ENCODE data around the gene SEMA4D. TPM values are rescaled to one million over a fixed set of nuclear protein-coding genes. Genes with fewer than 3 reads are reported as not detected.
A peak's percentile ranks its signal among the peaks of the same experiment; 100 is the strongest.

SEMA4D gene
- total RNA-seq, 1 donor from 2014 or later, result 49.9 TPM

GRCh38 chr9:89352451-89352850, 145.5 kb downstream of the SEMA4D start:
- Histone ChIP-seq H3K4me3 (no peak overlapping the region), H3K27ac (no peak overlapping the region), H3K36me3 (peaks cover 100% of the 10 kb centered on the region), H3K4me1 (peaks cover 19% of the 10 kb centered on the region), H3K9me3 (no peaks in the 10 kb centered on the region), H3K27me3 (ENCODE audit: low read depth) (no peaks in the 10 kb centered on the region)
- ATAC-seq (no peak), DNase-seq (no peak)
- TF ChIP-seq, protein P1, sequence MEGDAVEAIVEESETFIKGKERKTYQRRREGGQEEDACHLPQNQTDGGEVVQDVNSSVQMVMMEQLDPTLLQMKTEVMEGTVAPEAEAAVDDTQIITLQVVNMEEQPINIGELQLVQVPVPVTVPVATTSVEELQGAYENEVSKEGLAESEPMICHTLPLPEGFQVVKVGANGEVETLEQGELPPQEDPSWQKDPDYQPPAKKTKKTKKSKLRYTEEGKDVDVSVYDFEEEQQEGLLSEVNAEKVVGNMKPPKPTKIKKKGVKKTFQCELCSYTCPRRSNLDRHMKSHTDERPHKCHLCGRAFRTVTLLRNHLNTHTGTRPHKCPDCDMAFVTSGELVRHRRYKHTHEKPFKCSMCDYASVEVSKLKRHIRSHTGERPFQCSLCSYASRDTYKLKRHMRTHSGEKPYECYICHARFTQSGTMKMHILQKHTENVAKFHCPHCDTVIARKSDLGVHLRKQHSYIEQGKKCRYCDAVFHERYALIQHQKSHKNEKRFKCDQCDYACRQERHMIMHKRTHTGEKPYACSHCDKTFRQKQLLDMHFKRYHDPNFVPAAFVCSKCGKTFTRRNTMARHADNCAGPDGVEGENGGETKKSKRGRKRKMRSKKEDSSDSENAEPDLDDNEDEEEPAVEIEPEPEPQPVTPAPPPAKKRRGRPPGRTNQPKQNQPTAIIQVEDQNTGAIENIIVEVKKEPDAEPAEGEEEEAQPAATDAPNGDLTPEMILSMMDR (IDR thresholded peaks at IDR 0.05), result no peak
- intact Hi-C loops (cut with DNase I), result no loop called here

GRCh38 chr9:89351584-89352300, 146.2 kb downstream of the SEMA4D start:
- Histone ChIP-seq H3K9me3 (no peaks in the 10 kb centered on the region), H3K4me3 (no peak overlapping the region), H3K36me3 (peaks cover 100% of the 10 kb centered on the region), H3K27me3 (ENCODE audit: low read depth) (no peaks in the 10 kb centered on the region), H3K27ac (no peak overlapping the region), H3K4me1 (peaks cover 19% of the 10 kb centered on the region)
- ATAC-seq (peak in 1 of 2 donors; percentile 19), DNase-seq (no peak)
- intact Hi-C loops (cut with DNase I), result no loop called here
- TF ChIP-seq, protein P1 (IDR thresholded peaks at IDR 0.05), result no peak

DNA sequence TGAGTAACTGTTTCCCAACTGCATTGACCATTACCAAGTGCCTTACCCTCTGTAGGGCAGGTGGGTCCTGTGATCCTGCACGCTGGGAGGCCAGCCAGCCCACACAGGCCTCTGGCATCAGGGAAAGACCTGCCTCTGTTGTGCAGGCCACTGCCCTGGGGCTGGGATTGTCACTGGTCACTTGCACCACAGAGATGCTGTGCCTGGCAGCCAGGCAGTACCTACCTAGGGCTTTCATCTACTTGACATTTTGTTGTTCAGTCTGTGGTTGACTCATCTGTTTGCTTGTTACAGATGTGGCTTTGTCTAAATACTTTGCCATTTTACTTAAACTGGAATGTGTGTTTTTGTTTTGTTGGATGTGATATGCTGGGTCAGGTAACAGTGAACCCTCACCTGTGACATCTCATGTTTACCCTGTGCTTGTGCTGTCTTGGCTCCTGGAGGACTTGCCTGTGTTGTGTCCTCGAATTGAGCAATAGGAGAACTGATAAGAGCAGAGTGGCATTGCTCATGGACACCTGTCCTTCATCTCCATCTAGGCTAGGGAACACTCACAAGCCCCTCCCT, 146.8 kb downstream of the SEMA4D start:
- Histone ChIP-seq H3K4me1 (peaks cover 19% of the 10 kb centered on the region), H3K4me3 (no peak overlapping the region), H3K9me3 (no peaks in the 10 kb centered on the region), H3K27me3 (ENCODE audit: low read depth) (no peaks in the 10 kb centered on the region), H3K36me3 (peaks cover 100% of the 10 kb centered on the region), H3K27ac (no peak overlapping the region)
- ATAC-seq (peak in 1 of 2 donors; percentile 11), DNase-seq (no peak)
- TF ChIP-seq, protein P1 (IDR thresholded peaks at IDR 0.05), result no peak
- intact Hi-C loops (cut with DNase I), result no loop called here

GRCh38 chr9:89349607-89350006, 148.3 kb downstream of the SEMA4D start:
- ATAC-seq, result no peak
- TF ChIP-seq, protein P1 (IDR thresholded peaks at IDR 0.05), result no peak

GRCh38 chr9:89347651-89348050, 150.3 kb downstream of the SEMA4D start:
- Histone ChIP-seq H3K27me3 (ENCODE audit: low read depth) (no peaks in the 10 kb centered on the region), H3K4me1 (peaks cover 14% of the 10 kb centered on the region), H3K27ac (no peak overlapping the region), H3K36me3 (peaks cover 100% of the 10 kb centered on the region), H3K4me3 (no peak overlapping the region), H3K9me3 (no peaks in the 10 kb centered on the region)
- DNase-seq (no peak), ATAC-seq (no peak)
- TF ChIP-seq, protein P1 (IDR thresholded peaks at IDR 0.05), result no peak
- intact Hi-C loops (cut with DNase I), result no loop called here

More at GRCh38 chr9:89349607-89350006, 148.3 kb downstream of the SEMA4D start:
- Histone ChIP-seq H3K27ac (no peak overlapping the region), H3K36me3 (peaks cover 100% of the 10 kb centered on the region), H3K4me3 (no peak overlapping the region), H3K9me3 (no peaks in the 10 kb centered on the region), H3K27me3 (ENCODE audit: low read depth) (no peaks in the 10 kb centered on the region), H3K4me1 (peaks cover 19% of the 10 kb centered on the region)
- no peak for DNase-seq
- intact Hi-C loops (cut with DNase I), result no loop called here
